Measurements from ENCODE around the gene NRP2.

- TF ChIP-seq CTCF (IDR thresholded peaks at IDR 0.05) (no peak), POLR2A (IDR thresholded peaks at IDR 0.05) (no peak), EP300 (IDR thresholded peaks at IDR 0.05; ENCODE audit: low read depth) (no peak)
Measured at GRCh38 chr2:205733648-205734047, 51.3 kb downstream of the NRP2 start.

Measured in transverse colon (tissue), 3 donors.